Loucy (cell line): ENCODE results near the gene PHACTR3.

Source experiments
- EZH2phosphoT487 ChIP-seq: fragments of 200-600 bp; IDR thresholded peaks from 2 replicates; pipeline ENCODE4 v1.6.1; 2018; ENCODE audit warnings: antibody characterized with exemption, mild to moderate bottlenecking, moderate library complexity, borderline replicate concordance
- TF ChIP-seq, protein P1 (sequence below): fragments of 200-600 bp; sonication (generic); conservative IDR thresholded peaks from 2 replicates; pipeline ENCODE4 v1.5.1; 2014; ENCODE audit warnings: mild to moderate bottlenecking, antibody characterized with exemption, low read length

- TF ChIP-seq, protein P1, sequence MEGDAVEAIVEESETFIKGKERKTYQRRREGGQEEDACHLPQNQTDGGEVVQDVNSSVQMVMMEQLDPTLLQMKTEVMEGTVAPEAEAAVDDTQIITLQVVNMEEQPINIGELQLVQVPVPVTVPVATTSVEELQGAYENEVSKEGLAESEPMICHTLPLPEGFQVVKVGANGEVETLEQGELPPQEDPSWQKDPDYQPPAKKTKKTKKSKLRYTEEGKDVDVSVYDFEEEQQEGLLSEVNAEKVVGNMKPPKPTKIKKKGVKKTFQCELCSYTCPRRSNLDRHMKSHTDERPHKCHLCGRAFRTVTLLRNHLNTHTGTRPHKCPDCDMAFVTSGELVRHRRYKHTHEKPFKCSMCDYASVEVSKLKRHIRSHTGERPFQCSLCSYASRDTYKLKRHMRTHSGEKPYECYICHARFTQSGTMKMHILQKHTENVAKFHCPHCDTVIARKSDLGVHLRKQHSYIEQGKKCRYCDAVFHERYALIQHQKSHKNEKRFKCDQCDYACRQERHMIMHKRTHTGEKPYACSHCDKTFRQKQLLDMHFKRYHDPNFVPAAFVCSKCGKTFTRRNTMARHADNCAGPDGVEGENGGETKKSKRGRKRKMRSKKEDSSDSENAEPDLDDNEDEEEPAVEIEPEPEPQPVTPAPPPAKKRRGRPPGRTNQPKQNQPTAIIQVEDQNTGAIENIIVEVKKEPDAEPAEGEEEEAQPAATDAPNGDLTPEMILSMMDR, result no peak
- TF ChIP-seq EZH2phosphoT487, result no peak
Measured at GRCh38 chr20:59783641-59784010, 179.3 kb downstream of the PHACTR3 start.
